ENCODE data around the gene SUMO3. TPM values are rescaled to one million over a fixed set of nuclear protein-coding genes. Genes with fewer than 3 reads are reported as not detected.

Gene SUMO3
- 58.7 and 86.0 TPM in 2 replicates for total RNA-seq

DNA sequence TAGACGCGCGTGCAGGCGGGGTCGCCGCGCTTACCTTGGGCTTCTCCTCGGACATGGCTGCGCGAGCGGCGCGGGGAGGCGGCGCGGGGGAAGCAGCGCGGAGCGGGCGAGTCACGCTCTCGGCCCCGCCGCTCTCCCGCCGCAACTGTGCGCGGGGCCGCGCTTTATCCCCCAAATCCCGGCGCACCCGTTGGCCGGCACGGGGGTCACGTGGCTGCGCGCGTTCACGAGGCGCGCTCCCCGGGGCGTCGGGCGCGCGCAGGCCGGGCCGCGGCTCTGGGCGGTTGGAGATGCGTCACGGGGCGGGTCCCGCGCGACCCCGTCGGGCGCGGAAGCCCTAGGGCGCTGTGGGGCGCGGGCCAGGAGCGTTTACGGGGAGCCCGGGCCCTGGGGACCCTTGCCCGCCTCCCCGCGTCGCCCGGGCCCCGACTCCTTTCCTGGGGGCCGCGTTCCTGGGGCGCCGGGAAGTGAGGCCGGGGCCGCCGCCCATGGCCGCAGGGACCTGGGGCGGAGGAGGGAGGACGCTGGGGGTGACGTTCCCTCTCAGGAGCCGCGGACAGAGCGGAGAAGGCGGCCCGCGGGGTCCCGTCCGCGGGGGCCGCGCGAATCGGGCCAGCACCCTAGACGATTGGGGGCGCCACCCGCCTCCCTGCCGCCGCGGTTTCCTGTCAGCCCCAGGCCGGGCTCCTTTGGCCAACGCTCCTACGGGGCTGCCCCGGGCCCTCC, at the start of gene SUMO3:
Gene SUMO3 (minus strand): TSS at position 149 of the 726 bp plus-strand sequence. CDS start 94 bp downstream, at position 55.
- DNase-seq (ENCODE audit: low read depth) = no peak
- peak within 1 kb of the TSS; percentile 65 for H3K4me3 ChIP-seq (ENCODE audit: low read depth, low read length)
- no peak for TF ChIP-seq CTCF (conservative IDR thresholded peaks at IDR 0.05; ENCODE audit: low read depth, low read length)

GRCh38 chr21:44867464-44867863, 49.6 kb upstream of the SUMO3 start:
- DNase-seq (ENCODE audit: low read depth) = no peak
- H3K4me3 ChIP-seq (ENCODE audit: low read depth, low read length) = no peak overlapping the region
- no peak for TF ChIP-seq CTCF (conservative IDR thresholded peaks at IDR 0.05; ENCODE audit: low read depth, low read length)

DNA sequence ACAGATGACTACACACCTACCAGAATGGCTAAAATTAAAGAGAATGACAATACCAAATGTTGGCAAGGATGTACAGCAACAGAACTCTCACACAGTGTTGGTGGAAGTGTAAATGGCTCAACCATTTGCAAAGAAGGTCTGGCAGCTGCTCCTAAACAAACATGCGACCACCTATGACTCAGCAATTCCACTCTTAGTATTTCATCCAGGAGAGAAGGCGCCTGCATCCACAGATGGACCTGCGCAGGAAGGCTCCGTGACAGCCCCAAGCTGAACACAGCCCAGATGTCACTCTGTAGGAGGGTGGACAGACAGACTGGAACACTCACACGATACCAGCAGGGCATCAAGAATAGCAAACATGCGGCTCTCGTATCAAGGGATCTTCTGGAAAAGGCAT, 48.9 kb upstream of the SUMO3 start:
- H3K4me3 ChIP-seq (ENCODE audit: low read depth, low read length) = no peak overlapping the region
- DNase-seq (ENCODE audit: low read depth) = no peak
- TF ChIP-seq CTCF (conservative IDR thresholded peaks at IDR 0.05; ENCODE audit: low read depth, low read length) = no peak

- no peak for DNase-seq (ENCODE audit: low read depth)
- no peak for TF ChIP-seq CTCF (conservative IDR thresholded peaks at IDR 0.05; ENCODE audit: low read depth, low read length)
- peak overlapping the region; percentile 10 for H3K4me3 ChIP-seq (ENCODE audit: low read depth, low read length)
These were observed 47.9 kb upstream of the SUMO3 start for GRCh38 chr21:44865561-44866280.

DNA sequence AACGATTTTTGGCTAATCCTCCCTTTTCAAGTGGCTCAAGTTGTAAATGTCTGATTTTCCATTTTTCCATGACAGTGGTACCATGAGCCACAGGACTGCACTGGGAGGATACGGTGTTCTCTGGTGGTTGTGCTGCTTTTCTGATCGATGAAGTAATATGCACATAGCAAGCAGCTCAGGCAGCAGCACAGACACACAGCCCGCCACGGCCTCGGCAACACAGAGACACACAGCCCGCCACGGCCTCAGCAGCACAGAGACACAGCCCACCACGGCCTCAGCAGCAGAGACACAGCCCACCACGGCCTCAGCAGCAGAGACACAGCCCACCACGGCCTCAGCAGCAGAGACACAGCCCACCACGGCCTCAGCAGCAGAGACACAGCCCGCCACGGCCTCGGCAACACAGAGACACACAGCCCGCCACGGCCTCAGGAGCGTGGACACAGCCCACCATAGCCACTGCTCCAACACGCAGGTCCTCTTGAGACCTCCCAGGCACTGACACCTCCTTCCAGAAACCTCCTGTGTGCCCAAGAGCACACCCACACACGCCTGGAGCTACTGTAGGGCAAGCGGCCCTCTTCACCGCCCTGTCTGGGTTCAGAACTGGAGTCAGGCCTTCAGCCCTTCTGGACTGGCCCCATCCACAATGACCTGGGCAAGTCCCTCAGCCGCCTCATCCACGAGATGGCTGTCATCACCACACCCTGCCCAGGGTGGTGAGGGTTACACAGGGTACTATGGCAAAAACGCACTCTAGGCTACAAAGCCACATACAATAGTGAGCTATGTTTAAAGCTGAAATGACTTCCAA, 45.2 kb upstream of the SUMO3 start:
- no peak for DNase-seq (ENCODE audit: low read depth)
- no peak for TF ChIP-seq CTCF (conservative IDR thresholded peaks at IDR 0.05; ENCODE audit: low read depth, low read length)
- H3K4me3 ChIP-seq (ENCODE audit: low read depth, low read length) = no peak overlapping the region

DNA sequence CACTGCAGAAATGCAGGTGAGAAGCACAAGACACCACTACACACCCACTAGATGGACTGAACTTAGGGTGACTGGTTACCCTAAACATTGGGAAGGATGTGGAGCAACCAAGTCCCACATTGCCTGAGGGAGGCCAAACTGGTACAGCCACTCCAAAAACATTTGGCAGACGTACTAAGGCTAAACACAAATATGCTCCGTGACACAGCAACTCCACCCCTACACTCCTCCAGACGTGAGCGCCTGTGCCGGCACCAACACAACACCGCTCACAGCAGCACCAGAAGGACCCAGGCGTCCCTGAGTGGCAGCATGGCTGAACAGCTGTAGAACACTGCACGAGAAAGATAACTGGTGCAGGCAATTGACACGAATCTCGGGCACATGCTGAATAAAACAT, 40.9 kb upstream of the SUMO3 start:
- no peak for DNase-seq (ENCODE audit: low read depth)
- TF ChIP-seq CTCF (conservative IDR thresholded peaks at IDR 0.05; ENCODE audit: low read depth, low read length) = no peak
- no peak overlapping the region for H3K4me3 ChIP-seq (ENCODE audit: low read depth, low read length)
